Brain microvascular endothelial cell (primary cell): Measurements from ENCODE around the gene TMEM88.
"Not testable (repeated sequence)": the region's sequence is repeated elsewhere in the genome, so short reads cannot be mapped to it uniquely, and the experiment has no call there.

Experiments
- DNase-seq: peaks from one replicate; pipeline ENCODE4 v3.0.0-alpha.2; 2020
- H3K27ac ChIP-seq: fragments of 250-450 bp; sonication (Bioruptor Pico); 2 replicates; pipeline ENCODE4 v1.5.1; 2020; ENCODE audit warnings: mild to moderate bottlenecking, moderate library complexity
- H3K27me3 ChIP-seq: fragments of 250-450 bp; sonication (Bioruptor Pico); replicated peaks from 2 replicates; pipeline ENCODE4 v1.5.1; 2020; ENCODE audit warnings: mild to moderate bottlenecking
- H3K36me3 ChIP-seq: fragments of 250-450 bp; sonication (Bioruptor Pico); replicated peaks from 2 replicates; pipeline ENCODE4 v1.5.1; 2020; ENCODE audit warnings: mild to moderate bottlenecking
- H3K4me3 ChIP-seq: 2 replicates; pipeline ENCODE4 v1.5.1; 2011; ENCODE audit warnings: low read depth, mild to moderate bottlenecking, control low read depth, low read length, moderate library complexity
- CTCF ChIP-seq: IDR thresholded peaks from 2 replicates; pipeline ENCODE4 v1.5.1; 2011; ENCODE audit warnings: low read depth, mild to moderate bottlenecking, moderate library complexity, low read length, control low read depth, inconsistent platforms; ENCODE audit errors: missing control alignments
- in situ Hi-C: cut with HindIII; loops from 2 replicates; pipeline ENCODE4 v1.10.0; 2017; ENCODE audit warnings: low sequenced_read_pairs, low pct_ligation_motif_present

Gene TMEM88

GRCh38 chr17:7854851-7855659, at the start of gene TMEM88:
TMEM88 (plus strand) TSS chr17:7855066; CDS start chr17:7855075, 9 bp downstream.
- H3K36me3 ChIP-seq = peaks cover 31% of the 10 kb centered on the region
- no peak for DNase-seq
- H3K4me3 ChIP-seq = peak within 1 kb of the TSS; percentile 70
- H3K27ac ChIP-seq = peak within 1 kb of the TSS; percentile 1
- H3K27me3 ChIP-seq = no peaks in the 10 kb centered on the region
- no peak for TF ChIP-seq CTCF
- in situ Hi-C loops = no loop called here

GRCh38 chr17:7806587-7806986, 48.3 kb upstream of the TMEM88 start:
- DNase-seq = no peak
- in situ Hi-C loops = no loop called here
- H3K4me3 ChIP-seq = no peak overlapping the region
- H3K36me3 ChIP-seq = no peaks in the 10 kb centered on the region
- H3K27me3 ChIP-seq = no peaks in the 10 kb centered on the region
- H3K27ac ChIP-seq = no peak overlapping the region
- no peak for TF ChIP-seq CTCF

GRCh38 chr17:7807206-7807605, 47.7 kb upstream of the TMEM88 start:
- Histone ChIP-seq H3K36me3 (no peaks in the 10 kb centered on the region), H3K27ac (no peak overlapping the region), H3K27me3 (no peaks in the 10 kb centered on the region), H3K4me3 (no peak overlapping the region)
- no peak for TF ChIP-seq CTCF
- no peak for DNase-seq
- in situ Hi-C loops = no loop called here

- Histone ChIP-seq H3K27ac (no peak overlapping the region), H3K27me3 (no peaks in the 10 kb centered on the region), H3K4me3 (no peak overlapping the region), H3K36me3 (no peaks in the 10 kb centered on the region)
- TF ChIP-seq CTCF = no peak
- in situ Hi-C loops = no loop called here
- no peak for DNase-seq
These were observed 45.6 kb upstream of the TMEM88 start for GRCh38 chr17:7809086-7809790.

- H3K27ac ChIP-seq, H3K36me3 ChIP-seq, DNase-seq, H3K27me3 ChIP-seq, H3K4me3 ChIP-seq, in situ Hi-C loops: not testable (repeated sequence)
These were observed 45.0 kb upstream of the TMEM88 start for GRCh38 chr17:7809791-7810343.

- TF ChIP-seq CTCF = no peak
- in situ Hi-C loops = no loop called here
These were observed 43.6 kb upstream of the TMEM88 start for GRCh38 chr17:7811251-7811650.

More at GRCh38 chr17:7811251-7811650, 43.6 kb upstream of the TMEM88 start:
- DNase-seq = no peak
- Histone ChIP-seq H3K4me3 (no peak overlapping the region), H3K27ac (no peak overlapping the region), H3K36me3 (no peaks in the 10 kb centered on the region), H3K27me3 (no peaks in the 10 kb centered on the region)
